HG03060 (cell line): ENCODE measurements around the gene GAS6.

ENCODE experiments used
- ATAC-seq: cut with Tn5 transposase; IDR thresholded peaks from one replicate; pipeline ENCODE4 v1.9.1; 2021; ENCODE audit warnings: low read depth, moderate number of reproducible peaks; ENCODE audit not compliant: unreplicated experiment

The GAS6 gene

DNA sequence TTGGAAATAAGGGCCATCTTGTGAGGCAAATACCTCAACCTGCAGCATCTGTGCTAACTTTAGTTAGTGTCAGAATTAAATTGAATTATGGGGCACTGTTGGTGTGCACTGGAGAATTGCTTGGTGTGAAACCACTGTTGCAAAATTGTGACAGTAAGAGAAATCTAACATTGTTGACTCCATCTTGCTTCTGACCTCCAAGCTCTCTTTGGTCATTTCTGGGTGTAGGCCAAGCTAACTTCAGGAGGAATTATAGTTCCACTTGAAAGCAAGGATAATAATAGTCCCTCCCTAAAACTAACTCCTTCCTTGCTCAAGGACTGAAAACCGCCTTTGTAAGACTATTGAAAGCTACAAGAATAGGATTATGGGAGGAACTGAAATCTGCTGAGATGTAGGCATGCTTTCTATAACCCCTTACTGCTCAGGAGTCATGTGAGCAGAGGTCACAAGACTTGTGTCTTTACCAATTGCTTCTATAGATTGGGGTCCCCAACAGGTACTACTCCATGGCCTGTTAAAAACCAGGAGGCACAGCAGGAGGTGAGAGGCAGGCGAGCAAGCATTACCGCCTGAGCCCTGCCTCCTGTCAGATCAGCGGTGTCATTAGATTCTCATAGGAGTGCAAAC is 24.9 kb upstream of the GAS6 start:
- ATAC-seq = no peak

DNA sequence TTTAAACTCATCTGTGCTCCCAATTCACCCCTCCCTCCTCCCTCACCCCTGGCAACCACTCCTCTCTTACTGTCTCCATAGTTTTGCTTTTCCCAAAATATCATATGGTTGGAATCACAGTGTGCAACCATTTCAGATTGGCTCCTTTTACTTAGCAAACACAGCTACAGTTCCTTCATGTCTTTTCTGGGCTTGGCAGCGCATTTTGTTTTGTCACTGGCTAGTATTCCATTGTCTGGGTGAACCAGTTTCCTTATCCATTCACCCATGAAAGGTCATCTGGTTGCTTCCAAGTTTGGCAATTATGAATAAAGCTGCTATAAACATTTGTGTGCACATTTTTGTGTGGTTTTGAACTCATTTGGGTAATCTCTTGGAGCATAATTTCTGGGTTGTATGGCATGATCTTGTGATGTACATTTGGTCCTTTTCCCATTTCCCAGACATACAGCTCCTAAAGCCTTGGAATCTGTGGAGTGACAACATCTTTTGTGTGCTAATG is 23.9 kb upstream of the GAS6 start:
- ATAC-seq = no peak

DNA sequence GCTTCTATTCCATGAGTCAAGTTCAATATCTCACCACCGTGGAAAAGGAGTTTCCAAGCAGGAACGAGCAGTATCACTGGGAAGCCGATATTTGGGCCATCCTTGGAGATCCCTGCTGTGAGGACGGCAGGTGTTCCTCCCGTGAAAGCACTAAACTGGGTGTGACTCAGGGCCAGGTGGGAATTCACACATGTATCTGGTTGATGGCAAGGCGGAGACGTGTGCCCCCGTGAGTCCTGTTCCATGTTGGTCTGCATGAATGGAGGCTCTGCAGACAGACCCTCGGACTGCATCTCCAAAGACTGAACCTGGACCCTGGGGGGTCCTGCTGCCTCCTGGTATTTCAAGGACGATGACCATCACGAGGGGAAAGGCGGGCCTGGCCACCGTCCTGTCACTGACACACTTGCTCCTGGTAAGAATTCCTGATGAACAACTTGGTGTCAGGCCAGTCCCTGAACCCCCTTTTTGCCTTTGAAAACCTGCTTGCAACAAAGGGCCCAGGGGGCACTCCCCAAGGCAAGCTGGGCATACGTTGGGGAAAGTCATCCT is 22.8 kb upstream of the GAS6 start:
- no peak for ATAC-seq

DNA sequence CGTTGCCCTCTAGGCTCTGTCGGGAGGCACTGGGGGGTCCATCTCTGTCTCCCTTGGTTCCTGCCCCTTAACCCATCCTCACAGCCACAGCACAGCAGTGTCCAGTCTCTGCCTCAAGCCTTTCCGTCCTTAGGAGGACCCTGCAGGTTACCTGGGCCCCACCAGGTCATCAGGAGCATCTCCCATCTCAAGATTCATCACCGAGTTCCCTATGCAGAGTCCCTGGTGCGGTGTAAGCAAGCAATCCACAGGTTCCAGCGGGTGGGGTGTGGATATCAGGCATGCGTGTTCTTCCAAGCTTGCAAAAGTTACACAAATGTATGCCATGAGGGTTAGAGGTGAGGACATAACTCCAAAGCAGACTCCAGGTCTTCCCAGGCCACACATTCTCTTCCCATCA is 20.9 kb upstream of the GAS6 start:
- no peak for ATAC-seq

DNA sequence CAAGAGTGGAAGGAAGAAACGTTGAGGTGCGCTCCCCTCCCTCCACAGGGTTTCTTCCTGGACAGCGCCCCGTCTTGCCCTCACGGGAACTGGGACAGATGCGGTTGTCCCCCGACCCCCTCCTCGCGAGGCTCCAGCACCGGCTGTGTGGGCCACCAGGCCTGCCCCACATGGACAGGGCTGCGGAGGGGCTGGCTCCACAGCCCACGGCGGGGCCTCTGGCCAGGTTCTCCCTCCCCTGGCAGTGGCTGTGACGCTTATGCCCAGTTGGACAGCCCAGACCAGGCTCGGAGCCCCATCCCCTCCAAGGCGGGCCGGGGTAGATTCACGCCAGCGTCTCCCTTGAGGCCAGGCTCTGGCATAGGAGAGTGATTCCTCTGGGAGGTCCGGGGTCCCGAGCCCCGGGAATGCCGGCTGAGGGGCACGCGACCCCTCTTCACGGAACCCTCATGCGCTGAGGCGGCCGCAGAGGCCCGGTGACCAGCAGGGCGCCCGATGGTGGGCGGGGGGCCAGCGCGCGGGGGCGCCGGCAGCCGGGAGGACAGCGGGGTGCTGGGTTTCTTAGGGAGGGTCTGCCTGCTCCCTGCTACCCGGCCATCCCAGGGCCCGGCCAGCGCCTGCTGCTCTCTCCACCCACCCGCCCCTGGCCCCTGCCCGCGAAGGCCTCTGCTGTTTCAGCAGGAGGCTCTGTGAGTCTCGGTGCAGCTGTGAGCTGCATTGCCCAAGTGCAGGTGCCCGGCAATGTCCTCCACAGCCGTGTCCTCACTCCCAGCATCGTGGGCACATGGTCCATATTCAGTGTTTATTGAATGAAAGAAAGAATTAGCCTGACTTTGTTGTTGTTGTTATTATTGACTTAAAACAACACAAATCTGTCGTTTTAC is 20.3 kb upstream of the GAS6 start:
- ATAC-seq = no peak

DNA sequence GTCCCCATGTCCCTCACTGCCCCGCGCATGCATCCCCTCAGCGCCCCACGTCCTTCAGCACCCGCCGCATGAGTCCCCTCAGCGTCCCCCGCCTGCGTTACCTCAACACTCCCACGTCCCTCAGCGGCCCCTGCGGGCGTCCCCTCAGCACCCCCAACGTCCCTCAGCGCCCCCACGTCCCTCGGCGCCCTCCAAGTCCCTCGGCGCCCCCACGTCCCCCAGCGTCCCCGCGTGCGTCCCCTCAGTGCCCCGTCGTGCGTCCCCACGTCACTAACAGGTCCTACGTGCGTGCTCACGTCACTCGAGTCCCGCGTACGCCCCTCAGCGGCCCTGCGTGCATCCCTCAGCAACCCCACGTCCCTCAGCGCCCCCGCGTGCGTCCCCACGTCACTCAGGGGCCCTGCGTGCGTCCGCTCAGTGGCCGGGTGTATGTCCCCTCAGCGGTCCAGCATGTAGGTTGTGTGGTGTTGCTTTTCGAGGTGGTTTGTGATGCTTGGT is 19.5 kb upstream of the GAS6 start:
- ATAC-seq = no peak

DNA sequence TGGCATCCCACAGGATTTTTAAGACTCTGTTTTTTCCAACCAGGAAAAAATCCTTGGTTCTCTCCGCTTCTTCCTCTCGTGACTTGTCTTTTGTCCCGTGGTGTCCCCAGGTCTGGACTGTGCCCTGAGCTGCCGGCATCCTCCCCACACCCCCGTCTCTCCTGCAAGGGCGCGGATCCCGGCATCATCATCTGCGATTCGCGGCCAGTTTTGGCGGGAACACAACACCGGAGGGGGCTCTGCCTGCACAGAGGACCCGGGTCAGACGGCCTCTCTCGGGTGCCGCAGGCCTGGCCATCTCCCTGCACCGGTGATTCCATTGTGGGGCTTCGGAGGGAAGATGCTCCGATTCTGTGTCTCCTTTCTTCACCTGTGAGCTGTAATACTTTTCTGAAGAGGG is 18.8 kb upstream of the GAS6 start:
- no peak for ATAC-seq

DNA sequence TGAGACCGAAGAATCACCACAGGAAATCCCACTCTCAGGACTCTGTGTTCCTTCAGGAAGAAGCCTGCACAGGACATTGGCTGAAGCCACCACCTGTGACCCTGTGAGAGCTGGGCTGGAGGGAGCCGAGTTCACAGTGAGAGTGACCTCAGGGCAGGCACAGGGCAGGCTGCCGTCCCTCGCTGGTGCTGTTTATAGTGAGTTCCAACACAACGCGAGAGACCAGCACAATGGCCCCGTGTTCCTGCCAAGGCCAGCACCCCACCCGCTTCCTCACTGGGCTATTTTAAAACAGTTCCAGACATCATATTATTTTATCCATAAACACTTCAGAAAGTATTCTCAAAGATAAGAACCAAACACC is 18.4 kb upstream of the GAS6 start:
- ATAC-seq = no peak

DNA sequence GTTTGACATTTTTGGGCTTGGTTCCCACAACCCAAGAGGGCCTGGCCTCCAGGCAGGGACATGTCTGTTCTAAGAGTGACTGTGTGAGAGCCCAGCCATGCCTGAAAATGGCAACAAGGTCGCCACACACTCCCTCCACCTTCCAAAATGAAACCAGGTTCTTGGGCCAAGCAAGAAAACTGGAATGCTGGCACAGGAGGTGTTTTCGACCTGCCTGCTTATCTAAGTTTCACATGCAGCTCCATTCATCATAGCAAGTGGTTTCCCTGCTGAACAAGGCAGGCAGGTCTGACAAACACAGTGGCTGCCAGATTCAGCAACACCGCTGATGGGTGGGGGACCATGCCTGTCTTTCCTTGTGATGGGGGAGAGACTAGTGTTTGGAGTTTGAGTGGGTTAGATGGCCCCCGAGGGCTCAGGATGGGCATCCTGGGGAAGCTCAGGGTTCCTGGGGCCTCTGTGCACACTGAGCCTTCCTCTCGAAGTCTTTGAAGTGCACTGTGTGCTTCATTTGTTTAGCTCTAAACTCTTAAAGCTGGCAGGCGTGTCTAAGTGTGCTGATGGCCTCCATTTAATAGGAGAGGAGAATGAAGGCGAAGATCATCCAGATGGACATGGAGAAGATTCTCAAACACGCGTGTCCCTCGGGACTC is 17.9 kb upstream of the GAS6 start:
- no peak for ATAC-seq

DNA sequence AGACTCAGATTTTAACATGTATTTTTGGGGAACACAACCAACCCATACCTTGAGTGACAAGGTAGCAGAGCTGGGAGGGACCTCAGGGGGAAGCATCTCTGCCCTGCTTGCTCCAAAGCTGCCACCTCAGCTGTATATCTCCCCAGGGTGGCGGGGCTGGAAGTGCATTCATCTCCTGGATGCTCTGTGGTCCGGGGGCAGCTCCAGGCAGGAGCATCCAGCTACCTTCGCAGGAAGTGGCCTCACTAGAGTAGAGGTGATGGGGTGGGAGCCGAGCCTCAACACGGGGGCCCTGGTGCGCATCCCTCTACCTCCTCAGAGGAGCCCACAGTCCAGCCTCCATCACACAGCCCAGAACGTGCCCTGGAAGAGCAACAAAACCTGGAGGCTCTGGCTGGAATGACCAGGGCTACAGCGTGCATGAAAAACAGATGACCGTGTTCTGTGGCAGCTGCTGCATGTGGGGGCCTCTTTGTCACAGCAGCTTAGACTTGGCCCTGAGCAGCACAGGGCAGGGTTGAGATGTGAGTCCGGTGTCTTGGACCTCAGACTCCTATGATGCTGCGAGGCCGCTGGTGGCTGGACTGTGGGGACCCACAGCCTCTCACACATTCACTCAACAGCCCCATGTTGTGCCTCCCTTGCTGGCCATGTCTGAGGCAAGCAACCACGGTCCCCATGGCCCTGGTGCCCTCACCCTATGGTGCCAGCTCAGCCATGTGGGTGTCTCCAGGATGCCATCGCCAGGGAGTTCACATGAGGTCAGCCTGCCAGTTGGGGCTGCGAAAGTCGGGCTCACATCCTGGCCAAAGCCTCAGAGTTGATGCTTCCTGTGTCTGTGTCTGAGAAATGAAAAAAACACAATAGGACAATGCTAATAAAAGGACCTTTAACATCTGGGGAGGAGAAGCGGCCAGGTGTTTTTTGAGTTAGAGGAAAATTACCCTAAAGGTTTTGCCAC is 17.1 kb upstream of the GAS6 start:
- ATAC-seq = no peak

DNA sequence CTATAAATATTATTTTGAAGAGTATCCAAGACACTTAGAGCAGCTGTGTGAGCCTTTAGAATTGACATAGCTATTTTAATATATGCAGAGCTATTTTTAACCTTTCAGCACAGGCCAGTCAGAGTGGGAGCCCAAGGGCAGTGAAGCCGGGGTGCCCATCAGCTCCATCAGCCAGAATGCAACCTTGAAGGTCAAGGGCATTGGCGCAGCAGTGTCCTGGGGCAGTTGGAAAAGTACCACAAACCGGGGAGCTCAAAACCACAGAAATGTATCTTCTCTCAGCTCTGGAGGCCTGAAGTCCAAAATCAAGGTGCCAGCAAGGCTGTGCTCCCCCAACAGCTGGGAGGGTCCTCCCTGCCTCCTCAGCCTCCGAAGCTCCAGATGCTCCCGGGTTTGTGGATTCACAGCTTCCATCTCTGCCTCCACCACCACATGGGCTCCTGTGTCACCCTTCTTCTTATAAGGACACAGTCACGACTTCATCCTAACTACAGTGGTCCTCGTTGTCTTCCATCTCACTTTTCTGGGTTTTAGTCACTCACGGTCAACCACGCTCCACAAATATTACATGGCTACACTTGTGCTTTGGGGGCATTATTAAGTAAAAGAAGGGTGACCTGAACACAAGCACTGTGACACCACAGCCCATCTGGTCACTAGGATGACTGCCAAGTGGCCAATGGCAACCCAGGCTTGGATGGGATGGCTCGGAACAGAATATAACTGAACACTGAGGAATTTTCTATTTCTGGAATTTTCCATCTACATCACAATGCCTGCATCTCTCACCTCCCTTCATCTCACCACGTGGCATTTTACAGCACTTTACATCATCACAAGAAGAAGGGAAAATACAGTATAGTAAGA is 15.9 kb upstream of the GAS6 start:
- ATAC-seq = no peak

DNA sequence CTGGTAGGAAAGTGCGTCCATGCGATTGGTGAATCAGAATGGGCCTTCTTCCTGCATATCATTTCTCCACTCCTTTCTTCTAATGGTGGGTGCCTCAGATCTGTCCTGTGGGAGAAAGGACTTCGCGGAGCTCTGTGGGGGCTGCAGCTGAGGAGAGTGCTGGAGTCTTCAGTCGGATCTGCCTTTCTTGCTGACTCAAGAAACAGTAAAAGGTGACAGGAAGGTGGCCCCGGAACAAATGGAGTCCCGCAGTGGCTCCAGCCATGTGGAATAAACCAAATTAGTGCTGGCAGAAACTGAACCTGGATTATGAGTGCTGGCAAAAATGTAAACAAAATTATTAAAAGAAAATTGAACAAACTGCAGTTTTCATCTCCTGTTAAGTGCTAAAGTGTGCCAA is 15.1 kb upstream of the GAS6 start:
- ATAC-seq = no peak

DNA sequence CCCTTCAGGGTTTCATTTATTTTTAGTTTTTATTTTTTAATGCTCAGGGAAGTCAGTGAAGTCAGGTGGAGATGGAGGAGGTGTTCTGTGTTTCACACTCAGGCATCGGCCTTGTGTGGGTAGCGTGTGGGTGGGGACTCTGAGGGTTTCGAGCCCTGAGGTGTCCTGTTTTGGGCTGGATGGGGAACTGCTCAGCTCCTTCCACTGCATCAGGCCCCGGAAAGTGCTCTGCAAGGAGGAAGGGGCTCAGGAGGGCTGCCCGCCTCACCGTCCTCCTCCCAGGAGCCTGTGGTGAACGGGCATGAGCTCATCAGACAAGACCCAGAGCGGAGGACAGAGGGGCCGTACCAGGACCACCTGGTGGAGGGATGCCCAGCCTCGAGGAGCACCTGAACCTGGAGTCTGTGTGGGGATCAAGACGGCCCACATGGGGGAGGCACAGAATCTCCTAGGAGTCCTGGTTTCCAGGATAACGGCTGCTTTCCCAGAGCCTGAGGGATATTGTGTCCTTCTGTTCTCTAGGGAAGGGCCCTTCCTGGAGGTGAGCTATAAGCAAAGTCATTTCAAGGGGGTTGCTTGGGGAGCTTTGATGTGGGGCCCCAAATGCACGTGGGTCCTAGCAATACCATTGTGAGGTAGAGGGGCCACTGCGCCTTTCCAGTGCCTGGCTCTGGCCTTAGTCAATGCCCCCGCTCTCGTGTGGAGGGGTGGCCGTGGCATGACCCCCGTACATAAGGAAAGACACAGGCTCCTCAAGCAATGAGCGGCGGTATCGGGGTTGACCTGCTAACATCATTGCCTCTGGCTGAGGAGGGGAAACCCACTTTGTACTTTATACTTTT is 13.5 kb upstream of the GAS6 start:
- no peak for ATAC-seq

DNA sequence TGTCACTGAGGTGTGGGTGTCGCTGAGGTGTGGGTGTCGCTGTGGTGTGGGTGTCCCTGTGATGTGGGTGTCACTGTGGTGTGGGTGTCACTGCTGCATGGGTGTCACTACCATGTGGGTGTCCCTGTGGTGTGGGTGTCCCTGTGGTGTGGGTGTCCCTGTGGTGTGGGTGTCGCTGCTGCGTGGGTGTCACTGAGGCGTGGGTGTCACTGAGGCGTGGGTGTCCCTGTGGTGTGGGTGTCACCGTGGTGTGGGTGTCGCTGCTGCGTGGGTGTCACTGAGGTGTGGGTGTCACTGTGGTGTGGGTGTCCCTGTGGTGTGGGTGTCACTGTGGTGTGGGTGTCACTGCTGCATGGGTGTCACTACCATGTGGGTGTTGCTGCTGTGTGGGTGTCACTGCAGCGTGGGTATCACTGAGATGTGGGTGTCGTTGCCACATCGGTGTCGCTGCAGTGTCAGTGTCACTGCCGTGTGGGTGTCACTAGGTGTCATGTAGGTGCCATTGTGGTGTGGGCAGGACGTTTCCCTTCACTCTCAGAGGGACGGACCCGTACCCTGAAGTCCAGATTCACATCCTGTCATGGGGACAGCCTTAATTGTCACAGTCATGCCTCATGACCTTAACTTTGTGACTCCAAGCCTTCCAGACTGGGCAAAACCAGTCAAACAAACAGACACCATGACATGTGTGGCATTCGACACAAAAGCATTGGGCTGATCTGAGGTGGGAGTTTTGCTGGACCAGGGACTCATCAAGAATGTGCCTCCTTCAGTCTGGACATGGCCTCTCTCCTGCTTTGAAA is 12.7 kb upstream of the GAS6 start:
- ATAC-seq = no peak

DNA sequence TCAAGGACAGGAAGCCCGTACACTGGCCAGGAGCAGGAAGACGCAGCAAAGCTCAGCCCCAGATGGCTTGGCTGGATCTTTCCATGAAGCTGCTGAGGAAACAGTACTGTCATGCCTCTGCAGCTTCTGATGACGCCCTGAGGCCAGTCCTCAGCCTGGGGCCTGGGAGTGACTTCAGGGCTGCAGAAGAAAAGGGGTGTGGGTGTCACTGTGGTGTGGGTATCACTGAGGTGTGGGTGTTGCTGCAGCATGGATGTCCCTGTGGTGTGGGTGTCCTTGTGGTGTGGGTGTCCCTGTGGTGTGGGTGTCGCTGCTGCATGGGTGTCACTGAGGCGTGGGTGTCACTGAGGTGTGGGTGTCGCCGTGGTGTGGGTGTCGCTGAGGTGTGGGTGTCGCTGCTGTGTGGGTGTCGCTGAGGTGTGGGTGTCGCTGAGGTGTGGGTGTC is 12.0 kb upstream of the GAS6 start:
- ATAC-seq = no peak

DNA sequence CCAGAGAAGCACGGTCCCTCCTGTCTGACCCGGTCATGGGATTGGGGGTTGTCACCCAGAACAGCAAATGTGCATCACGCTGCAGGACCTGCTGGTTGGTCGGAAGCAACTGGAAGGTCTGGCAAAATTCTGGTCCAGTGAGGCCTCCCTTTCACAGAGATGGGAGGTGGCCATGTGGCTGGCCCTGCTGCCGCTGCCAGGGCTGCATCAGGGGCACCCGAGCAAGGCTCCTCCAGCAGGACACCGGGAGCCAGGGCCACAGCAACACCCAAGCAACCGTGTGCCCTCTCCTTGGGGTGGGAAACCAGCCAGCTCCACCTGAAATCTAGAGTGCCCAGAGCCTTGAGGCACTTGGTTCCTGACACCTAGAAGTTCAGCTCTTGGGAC is 11.5 kb upstream of the GAS6 start:
- ATAC-seq = no peak
